ENCODE measurements around the gene CHEK1. TPM values are rescaled to one million over a fixed set of nuclear protein-coding genes. Genes with fewer than 3 reads are reported as not detected.

Gene CHEK1
- total and polyA plus RNA-seq, 2 of the 8 experiments (the other 6 are each of a cell fraction or from before 2014, with no cell fraction given): 37.7 to 133 TPM

DNA sequence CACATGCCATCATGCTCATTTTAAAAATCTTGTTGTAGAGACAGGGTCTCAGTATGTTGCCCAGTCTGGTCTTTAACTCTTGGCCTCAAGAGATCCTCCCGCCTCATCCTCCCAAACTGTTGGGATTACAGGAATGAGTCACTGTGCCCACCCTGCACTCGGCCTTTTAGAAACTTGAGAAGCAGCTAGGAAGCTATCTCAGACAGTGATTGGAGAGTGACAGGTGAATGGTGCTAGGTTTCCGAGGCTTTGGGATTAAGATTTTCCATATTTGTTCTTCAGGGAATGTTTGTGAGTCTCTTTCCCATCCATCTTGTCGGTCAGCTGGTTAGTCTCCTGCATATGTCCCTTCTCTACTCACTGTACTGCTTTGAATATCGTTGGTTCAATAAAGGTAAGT is 45.2 kb upstream of the CHEK1 start:
- H3K27me3 ChIP-seq (replicated peaks in 1 of 4; ENCODE audit: control insufficient read depth in 3 of 4, extremely low read depth in 1 of 4, insufficient read depth in 3 of 4, low read length in 3 of 4): no peaks in the 10 kb centered on the region
- peaks cover 34 to 85% (median 64%) of the 10 kb centered on the region in 4 experiments for H3K36me3 ChIP-seq (ENCODE audit: control insufficient read depth in 2 of 4, insufficient read depth in 4 of 4, low read length in 3 of 4)
- H4K8ac ChIP-seq (ENCODE audit: extremely low read depth, insufficient read depth, low read length): no peak overlapping the region
- no peaks in the 10 kb centered on the region for H3K9me3 ChIP-seq (ENCODE audit: insufficient read depth in 2 of 2, low read depth in 1 of 2, low read length in 1 of 2)
- no peaks in the 10 kb centered on the region for H3K79me1 ChIP-seq (ENCODE audit: low read depth, low read length)
- H4K20me1 ChIP-seq (replicated peaks in 1 of 2; ENCODE audit: control insufficient read depth in 1 of 2, insufficient read depth in 2 of 2, low read length in 2 of 2): no peaks in the 10 kb centered on the region
- H3K4me1 ChIP-seq (replicated peaks in 1 of 4; ENCODE audit: control insufficient read depth in 3 of 4, insufficient read depth in 4 of 4, low read length in 3 of 4): no peaks in the 10 kb centered on the region
- 91% methylated on average over 5 of the region's 5 CpGs; no CpG with 5 or more reads in 1 of the 2 experiments for WGBS, 2 experiments (ENCODE audit: extremely low coverage in 1 of 2, insufficient coverage in 1 of 2, insufficient read length in 1 of 2, insufficient replicate concordance in 2 of 2, low coverage in 1 of 2, low lambda C conversion rate in 2 of 2, missing lambda C conversion rate in 1 of 2)
- H3K23ac ChIP-seq (ENCODE audit: insufficient read length): no peak overlapping the region
- H3K79me2 ChIP-seq (ENCODE audit: control insufficient read depth in 1 of 2, insufficient read depth in 2 of 2, low read length in 2 of 2): no peaks in the 10 kb centered on the region
- H3K27ac ChIP-seq (ENCODE audit: low read depth, low read length): no peak overlapping the region
- no peak overlapping the region for H2BK120ac ChIP-seq (replicated peaks; ENCODE audit: low read depth, low read length)
- H2BK12ac ChIP-seq (ENCODE audit: low read depth, low read length): no peak overlapping the region
- no peak overlapping the region for H4K5ac ChIP-seq (ENCODE audit: insufficient read length, low read depth, low read length)
- ChIA-PET POLR2A (ENCODE audit: partially characterized antibody) (interaction anchor here (1.4 kb wide), 1 partner anchor 10 kb away, joined by 5 read pairs; the partner anchor contains the start of gene EI24), CTCF (ENCODE audit: partially characterized antibody) (interaction anchor here (1.2 kb wide), 1 partner anchor 10 kb away, joined by 3 read pairs; the partner anchor contains the start of gene EI24)
- no peak overlapping the region for H2AFZ ChIP-seq (ENCODE audit: low read length)
- no peak overlapping the region for H2BK15ac ChIP-seq (ENCODE audit: low read length)
- FAIRE-seq (no peak), DNase-seq (ENCODE audit: low read depth in 1 of 2, low spot score in 2 of 2) (no peak)
- no peak overlapping the region for H3K14ac ChIP-seq (ENCODE audit: insufficient read length)
- H3K56ac ChIP-seq (replicated peaks; ENCODE audit: insufficient read length, low read depth, low read length): no peak overlapping the region
- no peak overlapping the region for H3K4me2 ChIP-seq (ENCODE audit: insufficient read depth in 1 of 2, low read depth in 2 of 2, low read length in 2 of 2)
- no peak overlapping the region for H2BK20ac ChIP-seq (ENCODE audit: low read length)
- H3K4ac ChIP-seq (replicated peaks; ENCODE audit: insufficient read length, low read depth, low read length): no peak overlapping the region
- H2AK5ac ChIP-seq (ENCODE audit: low read depth, low read length): no peak overlapping the region
- no peaks in the 10 kb centered on the region for H3K23me2 ChIP-seq (ENCODE audit: low read depth, low read length)
- no peak overlapping the region for H4K91ac ChIP-seq (replicated peaks; ENCODE audit: insufficient read length, low read length)
- no peak overlapping the region for H2BK5ac ChIP-seq (ENCODE audit: low read depth, low read length)
- H3K4me3 ChIP-seq (ENCODE audit: extremely low read depth in 1 of 4, insufficient read depth in 2 of 4, low read depth in 3 of 4, low read length in 4 of 4): no peak overlapping the region
- H3K18ac ChIP-seq (ENCODE audit: extremely low read depth, low read length): no peak overlapping the region
- no peak overlapping the region; a peak in 1 of 7 replicates for H3K9ac ChIP-seq (replicated peaks in 1 of 4; ENCODE audit: extremely low read depth in 1 of 4, low read depth in 3 of 4, low read length in 3 of 4)
- TF ChIP-seq TBP (IDR thresholded peaks at IDR 0.05; ENCODE audit: low read depth, low read length): no peak
- no peak for TF ChIP-seq RFX5 (IDR thresholded peaks at IDR 0.05; ENCODE audit: borderline replicate concordance, low read depth, low read length)
- TF ChIP-seq BCL11A (IDR thresholded peaks at IDR 0.05; ENCODE audit: low read depth in 2 of 2, low read length in 2 of 2): no peak
- no peak for TF ChIP-seq SIN3A (conservative IDR thresholded peaks at IDR 0.05 in 1 of 2, IDR thresholded peaks at IDR 0.05 in 1 of 2; ENCODE audit: low read depth in 1 of 2, low read length in 2 of 2)
- no peak for TF ChIP-seq MAFK (IDR thresholded peaks at IDR 0.05; ENCODE audit: low read depth, low read length)
- no peak for TF ChIP-seq SAP30 (IDR thresholded peaks at IDR 0.05; ENCODE audit: insufficient read depth, insufficient replicate concordance, low read length)
- no peak for TF ChIP-seq TAF1 (IDR thresholded peaks at IDR 0.05; ENCODE audit: low read depth, low read length)
- TF ChIP-seq TCF12 (IDR thresholded peaks at IDR 0.05; ENCODE audit: low read depth, low read length): no peak
- no peak for TF ChIP-seq ZNF274 (IDR thresholded peaks at IDR 0.05; ENCODE audit: borderline replicate concordance, extremely low read depth, low read length)
- TF ChIP-seq ATF2 (IDR thresholded peaks at IDR 0.05; ENCODE audit: low read length): no peak
- TF ChIP-seq SP4 (IDR thresholded peaks at IDR 0.05; ENCODE audit: low read length): no peak
- no peak for TF ChIP-seq RNF2 (IDR thresholded peaks at IDR 0.05; ENCODE audit: borderline replicate concordance, low read depth, low read length, missing control alignments, poor library complexity, severe bottlenecking)
